HG03045 (cell line): Measurements from ENCODE around the gene SMAP2.
"Not testable (repeated sequence)": the region's sequence is repeated elsewhere in the genome, so short reads cannot be mapped to it uniquely, and the experiment has no call there.

Source experiments
- ATAC-seq: cut with Tn5 transposase; IDR thresholded peaks from one replicate; pipeline ENCODE4 v1.9.1; 2021; ENCODE audit warnings: mild to moderate bottlenecking, moderate library complexity; ENCODE audit not compliant: unreplicated experiment

Gene SMAP2

GRCh38 chr1:40373323-40374283 lies at the start of gene SMAP2:
TSS of gene SMAP2 (plus strand) at chr1:40373727. CDS start at chr1:40374121, 394 bp downstream.
- peak; percentile 90 for ATAC-seq

- not testable (repeated sequence) for ATAC-seq
Measured at GRCh38 chr1:40331403-40331802, 42.1 kb upstream of the SMAP2 start.

- no peak for ATAC-seq
Measured at GRCh38 chr1:40332695-40333094, 40.8 kb upstream of the SMAP2 start.

GRCh38 chr1:40337443-40337842 lies 36.1 kb upstream of the SMAP2 start:
- ATAC-seq: no peak

GRCh38 chr1:40338745-40339419 lies 34.6 kb upstream of the SMAP2 start:
- ATAC-seq: no peak

- ATAC-seq: no peak
Measured at GRCh38 chr1:40339420-40340323, 33.9 kb upstream of the SMAP2 start.

- no peak for ATAC-seq
Measured at GRCh38 chr1:40341491-40342380, 31.8 kb upstream of the SMAP2 start.

- ATAC-seq: not testable (repeated sequence)
Measured at GRCh38 chr1:40342381-40342717, 31.2 kb upstream of the SMAP2 start.

- no peak for ATAC-seq
Measured at GRCh38 chr1:40344597-40344996, 28.9 kb upstream of the SMAP2 start.

- ATAC-seq: no peak
Measured at GRCh38 chr1:40350391-40350790, 23.1 kb upstream of the SMAP2 start.

- ATAC-seq: no peak
Measured at GRCh38 chr1:40351124-40351523, 22.4 kb upstream of the SMAP2 start.

GRCh38 chr1:40352126-40352525 lies 21.4 kb upstream of the SMAP2 start:
- no peak for ATAC-seq

- no peak for ATAC-seq
Measured at GRCh38 chr1:40353082-40353481, 20.4 kb upstream of the SMAP2 start.

- ATAC-seq: no peak
Measured at GRCh38 chr1:40357625-40358024, 15.9 kb upstream of the SMAP2 start.

- ATAC-seq: no peak
Measured at GRCh38 chr1:40360631-40361030, 12.9 kb upstream of the SMAP2 start.

GRCh38 chr1:40361201-40361600 lies 12.3 kb upstream of the SMAP2 start:
- ATAC-seq: no peak

GRCh38 chr1:40361637-40362036 lies 11.9 kb upstream of the SMAP2 start:
- ATAC-seq: no peak

- ATAC-seq: no peak
Measured at GRCh38 chr1:40362199-40362598, 11.3 kb upstream of the SMAP2 start.

GRCh38 chr1:40362699-40363098 lies 10.8 kb upstream of the SMAP2 start:
- ATAC-seq: no peak

- peak; percentile 84 for ATAC-seq
Measured at GRCh38 chr1:40363721-40364120, 9.8 kb upstream of the SMAP2 start.
